MCF 10A (cell line): Measurements from ENCODE around the gene NYAP2. TPM values are rescaled to one million over a fixed set of nuclear protein-coding genes. Genes with fewer than 3 reads are reported as not detected.

Source experiments
- BruUV-seq: library from RNA; stranded (reverse); fragments of 400-500 nt; replicated peaks from 2 replicates; lab custom pipeline; 2021; lab: Mats Ljungman, UMichigan
- CTCF ChIA-PET: fragments of 300-600 bp; sonication (Branson Sonifier 250); formaldehyde crosslinking; extraction: SDS; loops from one replicate; lab custom pipeline; 2021; ENCODE audit warnings: antibody characterized with exemption, inconsistent platforms; lab: Yijun Ruan, JAX
- POLR2A ChIA-PET: fragments of 300-600, 350-650 bp; sonication (Branson Sonifier 250); formaldehyde crosslinking; extraction: SDS; loops from one replicate; lab custom pipeline; 2020; ENCODE audit warnings: antibody characterized with exemption, inconsistent platforms; lab: Yijun Ruan, JAX
- DNase-seq: peaks from one replicate; pipeline ENCODE4 v3.0.0-alpha.2; 2018; ENCODE audit not compliant: unreplicated experiment
- H3K27ac Mint-ChIP-seq: one replicate; pipeline ENCODE4 v1.8.0; 2022; ENCODE audit warnings: mild to moderate bottlenecking, low read depth, mixed read lengths; ENCODE audit not compliant: unreplicated experiment
- H3K27me3 Mint-ChIP-seq: one replicate; pipeline ENCODE4 v1.8.0; 2022; ENCODE audit warnings: mixed read lengths; ENCODE audit not compliant: insufficient read depth, unreplicated experiment
- H3K36me3 Mint-ChIP-seq: one replicate; pipeline ENCODE4 v1.8.0; 2022; ENCODE audit warnings: mild to moderate bottlenecking, moderate library complexity, mixed read lengths; ENCODE audit not compliant: insufficient read depth, unreplicated experiment
- H3K4me1 Mint-ChIP-seq: one replicate; pipeline ENCODE4 v1.8.0; 2022; ENCODE audit warnings: mixed read lengths; ENCODE audit not compliant: insufficient read depth, unreplicated experiment
- H3K4me3 Mint-ChIP-seq: one replicate; pipeline ENCODE4 v1.8.0; 2022; ENCODE audit warnings: mild to moderate bottlenecking, moderate library complexity, mixed read lengths; ENCODE audit not compliant: unreplicated experiment
- H3K9me3 Mint-ChIP-seq: one replicate; pipeline ENCODE4 v1.8.0; 2022; ENCODE audit warnings: mixed read lengths; ENCODE audit not compliant: unreplicated experiment
- CTCF ChIP-seq: fragments of 200-600 bp; IDR thresholded peaks from one replicate; pipeline ENCODE4 v1.8.0; 2022; ENCODE audit warnings: antibody characterized with exemption, mild to moderate bottlenecking; ENCODE audit not compliant: unreplicated experiment
- intact Hi-C: fragments of 100-400 bp; cut with micrococcal nuclease; formaldehyde crosslinking; loops from 2 replicates; pipeline ENCODE4 v1.14.1; 2022
- total RNA-seq: library from RNA; stranded (reverse); gene quantifications from 2 replicates; pipeline ENCODE4 v1.2.3, GENCODE V29; 2022

Gene NYAP2
- total RNA-seq, 1 experiment from 2014 or later: not detected

- Mint-ChIP-seq H3K4me3 (no peak overlapping the region), H3K4me1 (no peaks in the 10 kb centered on the region), H3K36me3 (no peaks in the 10 kb centered on the region), H3K27me3 (peaks cover 44% of the 10 kb centered on the region), H3K27ac (no peak overlapping the region), H3K9me3 (no peaks in the 10 kb centered on the region)
- CTCF ChIA-PET: no interaction called here
- POLR2A ChIA-PET: no interaction called here
- intact Hi-C loops: no loop called here
- no peak for TF ChIP-seq CTCF
- BruUV-seq: no TSS peak
- DNase-seq: peak; percentile 21
Measured at GRCh38 chr2:225452677-225453076, 53.2 kb downstream of the NYAP2 start.

GRCh38 chr2:225454412-225454811 is 54.9 kb downstream of the NYAP2 start:
- no peak for DNase-seq
- H3K4me1 Mint-ChIP-seq: no peaks in the 10 kb centered on the region
- BruUV-seq: no TSS peak
- no peak overlapping the region for H3K27ac Mint-ChIP-seq
- ChIA-PET CTCF (no interaction called here), POLR2A (no interaction called here)
- H3K36me3 Mint-ChIP-seq: no peaks in the 10 kb centered on the region
- no peaks in the 10 kb centered on the region for H3K9me3 Mint-ChIP-seq
- TF ChIP-seq CTCF: no peak
- no peak overlapping the region for H3K4me3 Mint-ChIP-seq
- intact Hi-C loops: no loop called here
- H3K27me3 Mint-ChIP-seq: peaks cover 34% of the 10 kb centered on the region

GRCh38 chr2:225456619-225457260 is 57.2 kb downstream of the NYAP2 start:
- no peaks in the 10 kb centered on the region for H3K36me3 Mint-ChIP-seq
- no peak overlapping the region for H3K4me3 Mint-ChIP-seq
- H3K4me1 Mint-ChIP-seq: no peaks in the 10 kb centered on the region
- TF ChIP-seq CTCF: no peak
- no TSS peak for BruUV-seq
- CTCF ChIA-PET: interaction anchor here (0.6 to 0.8 kb wide), 2 partner anchors 25 to 1623 kb away, joined by 3 read pairs; no protein-coding TSS in a partner anchor
- POLR2A ChIA-PET: interaction anchor here (0.7 kb wide), 1 partner anchor 11 kb away, joined by 3 read pairs; no protein-coding TSS in a partner anchor
- no peaks in the 10 kb centered on the region for H3K9me3 Mint-ChIP-seq
- DNase-seq: no peak
- peaks cover 11% of the 10 kb centered on the region for H3K27me3 Mint-ChIP-seq
- no peak overlapping the region for H3K27ac Mint-ChIP-seq
- intact Hi-C loops: no loop called here

- no peak for DNase-seq
- intact Hi-C loops: no loop called here
- no TSS peak for BruUV-seq
- H3K27me3 Mint-ChIP-seq: peaks cover 4% of the 10 kb centered on the region
- CTCF ChIA-PET: no interaction called here
- no peak overlapping the region for H3K27ac Mint-ChIP-seq
- POLR2A ChIA-PET: interaction anchor here (0.7 kb wide), 1 partner anchor 11 kb away, joined by 3 read pairs; no protein-coding TSS in a partner anchor
- no peaks in the 10 kb centered on the region for H3K9me3 Mint-ChIP-seq
- H3K4me1 Mint-ChIP-seq: peaks cover 4% of the 10 kb centered on the region
- no peak for TF ChIP-seq CTCF
- H3K36me3 Mint-ChIP-seq: no peaks in the 10 kb centered on the region
- no peak overlapping the region for H3K4me3 Mint-ChIP-seq
Measured at GRCh38 chr2:225457482-225457881, 58.0 kb downstream of the NYAP2 start.
